ENCODE results near the gene TENM4. TPM values are rescaled to one million over a fixed set of nuclear protein-coding genes. Genes with fewer than 3 reads are reported as not detected.

Gene TENM4
- polyA plus RNA-seq, 1 of the 3 experiments (the other 2 are of a cell fraction), result 16.7 TPM

DNA sequence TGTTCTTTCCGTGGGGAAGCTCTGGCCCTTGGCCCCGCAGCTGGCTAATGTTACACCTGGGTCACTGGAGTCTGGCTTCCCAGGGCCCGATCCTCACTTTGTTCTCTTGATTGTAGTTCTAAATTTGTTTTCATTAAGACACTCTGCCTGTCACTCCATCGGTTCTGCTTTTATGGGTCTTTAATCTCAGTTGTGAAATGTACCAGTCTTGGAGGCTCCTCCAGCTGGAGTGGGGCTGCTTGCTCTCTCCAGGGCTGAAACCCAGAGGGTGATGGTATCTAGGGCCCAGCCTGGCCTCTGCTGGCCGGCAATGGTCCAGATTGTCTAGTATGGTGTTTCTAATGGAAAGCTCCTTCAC, 352.9 kb downstream of the TENM4 start:
- no peak for TF ChIP-seq POLR2AphosphoS5 (IDR thresholded peaks at IDR 0.05; ENCODE audit: low read depth, low read length)
- no peak for TF ChIP-seq MAX (IDR thresholded peaks at IDR 0.05; ENCODE audit: low read depth)
- TF ChIP-seq SMC3 (IDR thresholded peaks at IDR 0.05; ENCODE audit: low read depth, low read length), result peak; percentile 20; the same call in 1 of the 2 replicates
- no peak for TF ChIP-seq JUND (IDR thresholded peaks at IDR 0.05)
- no peak for TF ChIP-seq RXRA (IDR thresholded peaks at IDR 0.05; ENCODE audit: borderline replicate concordance, low read depth)
- TF ChIP-seq RAD21 (IDR thresholded peaks at IDR 0.05; ENCODE audit: low read length), result peak; percentile 57
- no peak for TF ChIP-seq EP300 (IDR thresholded peaks at IDR 0.05; ENCODE audit: borderline replicate concordance in 1 of 2, low read depth in 1 of 2, low read length in 1 of 2)
- TF ChIP-seq CTCF (IDR thresholded peaks at IDR 0.05), result peak; percentile 34; the same call in 1 of the 2 replicates
- no peak for TF ChIP-seq RFX5 (IDR thresholded peaks at IDR 0.05; ENCODE audit: low read length)
- TF ChIP-seq MXI1 (IDR thresholded peaks at IDR 0.05; ENCODE audit: low read depth, low read length), result no peak
- H3K79me2 ChIP-seq (ENCODE audit: insufficient read depth), result no peaks in the 10 kb centered on the region
- no peak overlapping the region for H3K4me3 ChIP-seq (ENCODE audit: low read depth in 2 of 2, low read length in 1 of 2)
- peak overlapping the region; percentile 65 for H3K9ac ChIP-seq
- ChIA-PET POLR2A (no interaction called here), CTCF (interaction anchor here (1.0 to 4.5 kb wide), 9 partner anchors 11 to 442 kb away, joined by 3 to 34 read pairs (median 4); no protein-coding TSS in a partner anchor)
- peak overlapping the region; percentile 69; the same call in 1 of the 2 replicates for H3K4me2 ChIP-seq
- H2AFZ ChIP-seq (ENCODE audit: low read depth), result peak overlapping the region; percentile 24; the same call in 1 of the 2 replicates
- H3K27me3 ChIP-seq (ENCODE audit: insufficient read depth), result no peaks in the 10 kb centered on the region
- peak; percentile 50 for DNase-seq
- H3K9me3 ChIP-seq, result no peaks in the 10 kb centered on the region
- peaks cover 33 to 44% of the 10 kb centered on the region in 2 experiments for H3K4me1 ChIP-seq (ENCODE audit: control insufficient read depth in 1 of 2, insufficient read depth in 2 of 2, low read depth in 1 of 2, low read length in 1 of 2)
- WGBS (ENCODE audit: low lambda C conversion rate), result 48% methylated on average over 5 of the region's 5 CpGs
- peaks cover 37% of the 10 kb centered on the region for H3F3A ChIP-seq (replicated peaks; ENCODE audit: insufficient read depth)
- H4K20me1 ChIP-seq (ENCODE audit: insufficient read depth), result no peaks in the 10 kb centered on the region
- peak overlapping the region; percentile 92 to 94 for H3K27ac ChIP-seq (ENCODE audit: low read depth in 2 of 2, low read length in 1 of 2)
- no peaks in the 10 kb centered on the region for H3K9me2 ChIP-seq
- H3K36me3 ChIP-seq (replicated peaks in 1 of 2; ENCODE audit: control insufficient read depth in 1 of 2, insufficient read depth in 2 of 2, low read length in 1 of 2), result no peaks in the 10 kb centered on the region

DNA sequence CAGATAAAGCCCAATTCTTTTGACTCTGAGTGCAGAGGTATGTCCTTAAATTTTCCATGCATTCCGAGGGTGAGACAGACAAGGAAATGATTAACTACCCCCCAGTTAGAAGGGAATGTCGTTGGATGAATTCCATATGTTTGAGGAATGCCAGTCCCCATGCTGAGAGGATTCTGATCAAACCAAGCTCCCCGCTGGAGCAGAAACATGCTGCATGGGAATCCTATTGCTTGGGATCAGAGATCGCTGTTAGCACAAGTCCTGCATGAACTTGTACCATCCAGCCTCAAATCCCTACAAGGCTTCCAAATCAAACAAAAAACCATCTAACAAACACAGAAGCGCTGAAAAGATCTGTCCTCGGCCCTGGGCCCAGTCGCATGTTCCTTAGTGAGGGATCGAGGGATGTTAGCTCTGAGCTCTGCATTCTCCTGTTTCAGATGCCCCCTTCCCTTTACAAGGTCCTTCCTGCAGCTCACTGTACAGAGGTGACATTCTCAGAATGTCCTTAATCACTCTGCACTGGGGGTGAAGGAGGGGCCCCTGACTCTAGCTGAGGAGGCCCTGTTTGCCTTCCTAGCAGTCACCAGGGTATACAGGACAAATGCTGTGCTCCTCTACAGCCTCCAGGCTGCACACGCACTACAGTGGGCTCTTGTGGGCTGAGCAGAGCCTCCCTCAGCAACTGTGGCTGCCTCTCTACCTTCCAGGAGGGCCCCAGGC, 353.4 kb downstream of the TENM4 start:
- no peaks in the 10 kb centered on the region for H3K9me2 ChIP-seq
- H3K4me2 ChIP-seq, result peak overlapping the region; percentile 69
- ChIA-PET CTCF (interaction anchor here (1.0 to 4.5 kb wide), 10 partner anchors 11 to 442 kb away, joined by 3 to 34 read pairs (median 4); no protein-coding TSS in a partner anchor), POLR2A (no interaction called here)
- no peaks in the 10 kb centered on the region for H4K20me1 ChIP-seq (ENCODE audit: insufficient read depth)
- no peaks in the 10 kb centered on the region for H3K36me3 ChIP-seq (replicated peaks in 1 of 2; ENCODE audit: control insufficient read depth in 1 of 2, insufficient read depth in 2 of 2, low read length in 1 of 2)
- peak overlapping the region; percentile 92 to 94 for H3K27ac ChIP-seq (ENCODE audit: low read depth in 2 of 2, low read length in 1 of 2)
- peaks cover 34 to 49% of the 10 kb centered on the region in 2 experiments for H3K4me1 ChIP-seq (ENCODE audit: control insufficient read depth in 1 of 2, insufficient read depth in 2 of 2, low read depth in 1 of 2, low read length in 1 of 2)
- 28% methylated on average over 8 of the region's 9 CpGs for WGBS (ENCODE audit: low lambda C conversion rate)
- H3K9ac ChIP-seq, result peak overlapping the region; percentile 65
- H3K9me3 ChIP-seq, result no peaks in the 10 kb centered on the region
- H2AFZ ChIP-seq (ENCODE audit: low read depth), result peak overlapping the region; percentile 24; the same call in 1 of the 2 replicates
- no peaks in the 10 kb centered on the region for H3K27me3 ChIP-seq (ENCODE audit: insufficient read depth)
- H3F3A ChIP-seq (replicated peaks; ENCODE audit: insufficient read depth), result peaks cover 37% of the 10 kb centered on the region
- DNase-seq, result peak; percentile 40
- no peak overlapping the region for H3K4me3 ChIP-seq (ENCODE audit: low read depth in 2 of 2, low read length in 1 of 2)
- H3K79me2 ChIP-seq (ENCODE audit: insufficient read depth), result no peaks in the 10 kb centered on the region
- TF ChIP-seq MXI1 (IDR thresholded peaks at IDR 0.05; ENCODE audit: low read depth, low read length), result no peak
- peak; percentile 96 for TF ChIP-seq TEAD4 (IDR thresholded peaks at IDR 0.05; ENCODE audit: borderline replicate concordance, insufficient read depth)
- peak; percentile 78 for TF ChIP-seq REST (IDR thresholded peaks at IDR 0.05; ENCODE audit: low read depth, low read length)
- TF ChIP-seq EZH2phosphoT487 (IDR thresholded peaks at IDR 0.05; ENCODE audit: borderline replicate concordance, low read depth), result no peak
- TF ChIP-seq FOSL2 (IDR thresholded peaks at IDR 0.05; ENCODE audit: borderline replicate concordance, low read depth), result peak; percentile 80
- peak; percentile 94 for TF ChIP-seq NFIC (IDR thresholded peaks at IDR 0.05; ENCODE audit: borderline replicate concordance)
- peak; percentile 57; the same call in 1 of the 2 replicates for TF ChIP-seq RCOR1 (IDR thresholded peaks at IDR 0.05; ENCODE audit: low read length)
- TF ChIP-seq POLR2AphosphoS5 (IDR thresholded peaks at IDR 0.05; ENCODE audit: low read depth, low read length), result peak; percentile 79; the same call in 1 of the 2 replicates
- peak; percentile 99 for TF ChIP-seq TCF12 (IDR thresholded peaks at IDR 0.05)
- TF ChIP-seq JUND (IDR thresholded peaks at IDR 0.05), result peak; percentile 93
- peak; percentile 83; the same call in 1 of the 2 replicates for TF ChIP-seq ZBTB33 (IDR thresholded peaks at IDR 0.05; ENCODE audit: borderline replicate concordance, low read depth)

Measured in SK-N-SH (cell line).